NCI-H446 treated with DMSO at 0.1 percent for 48 hours (cell line): ENCODE data around the gene CLEC4D.
"Not testable (repeated sequence)": the region's sequence is repeated elsewhere in the genome, so short reads cannot be mapped to it uniquely, and the experiment has no call there.

Source experiments
- DNase-seq: peaks from one replicate; lab custom pipeline; 2025; lab: John Stamatoyannopoulos, UW

CLEC4D gene

GRCh38 chr12:8513256-8513655 lies at the start of gene CLEC4D:
Gene CLEC4D, plus strand, starts transcription at chr12:8513503. Its CDS starts 230 bp downstream, at chr12:8513733.
- no peak for DNase-seq

- DNase-seq: no peak
Measured at GRCh38 chr12:8465301-8465996, 47.9 kb upstream of the CLEC4D start.

GRCh38 chr12:8466241-8466640 lies 47.1 kb upstream of the CLEC4D start:
- no peak for DNase-seq

- no peak for DNase-seq
Measured at GRCh38 chr12:8471090-8471489, 42.2 kb upstream of the CLEC4D start.

GRCh38 chr12:8475508-8476203 lies 37.6 kb upstream of the CLEC4D start:
- no peak for DNase-seq

- DNase-seq: no peak
Measured at GRCh38 chr12:8482571-8483061, 30.7 kb upstream of the CLEC4D start.

GRCh38 chr12:8483079-8483478 lies 30.2 kb upstream of the CLEC4D start:
- DNase-seq: no peak

GRCh38 chr12:8491646-8492530 lies 21.4 kb upstream of the CLEC4D start:
- DNase-seq: no peak

GRCh38 chr12:8493084-8493483 lies 20.2 kb upstream of the CLEC4D start:
- no peak for DNase-seq

GRCh38 chr12:8495671-8496070 lies 17.6 kb upstream of the CLEC4D start:
- DNase-seq: not testable (repeated sequence)

- DNase-seq: not testable (repeated sequence)
Measured at GRCh38 chr12:8496074-8496473, 17.2 kb upstream of the CLEC4D start.

GRCh38 chr12:8499616-8500015 lies 13.7 kb upstream of the CLEC4D start:
- no peak for DNase-seq

GRCh38 chr12:8501720-8502119 lies 11.6 kb upstream of the CLEC4D start:
- DNase-seq: no peak

GRCh38 chr12:8504351-8504750 lies 9.0 kb upstream of the CLEC4D start:
- no peak for DNase-seq

GRCh38 chr12:8507596-8507995 lies 5.7 kb upstream of the CLEC4D start:
- no peak for DNase-seq

GRCh38 chr12:8508223-8508622 lies 5.1 kb upstream of the CLEC4D start:
- DNase-seq: no peak

- no peak for DNase-seq
Measured at GRCh38 chr12:8508910-8509841, 4.1 kb upstream of the CLEC4D start.

GRCh38 chr12:8517971-8518370 lies 4.7 kb downstream of the CLEC4D start:
- no peak for DNase-seq

GRCh38 chr12:8519171-8519570 lies 5.9 kb downstream of the CLEC4D start:
- DNase-seq: no peak

- no peak for DNase-seq
Measured at GRCh38 chr12:8527250-8528130, 14.2 kb downstream of the CLEC4D start.
